ENCODE measurements around the gene PSMG4.

The PSMG4 gene

GRCh38 chr6:3316818-3317217 lies 58.1 kb downstream of the PSMG4 start:
- H3K27me3 ChIP-seq (ENCODE audit: insufficient read depth, poor library complexity, severe bottlenecking): no peaks in the 10 kb centered on the region
- no peak for TF ChIP-seq GABPA (IDR thresholded peaks at IDR 0.05; ENCODE audit: low read depth)
- no peak overlapping the region for H3K27ac ChIP-seq (replicated peaks)
- DNase-seq (ENCODE audit: low read depth in 1 of 2, low spot score in 1 of 2): no peak
- H3K4me3 ChIP-seq (replicated peaks; ENCODE audit: insufficient read depth, low read length): no peak overlapping the region

Data from HL-60 (cell line).